MCF 10A (cell line): ENCODE data around the gene LHX2. TPM values are rescaled to one million over a fixed set of nuclear protein-coding genes. Genes with fewer than 3 reads are reported as not detected.

Experiments used
- BruUV-seq: library from RNA; stranded (reverse); fragments of 400-500 nt; replicated peaks from 2 replicates; lab custom pipeline; 2021; lab: Mats Ljungman, UMichigan
- CTCF ChIA-PET: fragments of 300-600 bp; sonication (Branson Sonifier 250); formaldehyde crosslinking; extraction: SDS; loops from one replicate; lab custom pipeline; 2021; ENCODE audit warnings: antibody characterized with exemption, inconsistent platforms; lab: Yijun Ruan, JAX
- POLR2A ChIA-PET: fragments of 300-600, 350-650 bp; sonication (Branson Sonifier 250); formaldehyde crosslinking; extraction: SDS; loops from one replicate; lab custom pipeline; 2020; ENCODE audit warnings: antibody characterized with exemption, inconsistent platforms; lab: Yijun Ruan, JAX
- DNase-seq: peaks from one replicate; pipeline ENCODE4 v3.0.0-alpha.2; 2018; ENCODE audit not compliant: unreplicated experiment
- H3K27ac Mint-ChIP-seq: one replicate; pipeline ENCODE4 v1.8.0; 2022; ENCODE audit warnings: mild to moderate bottlenecking, low read depth, mixed read lengths; ENCODE audit not compliant: unreplicated experiment
- H3K27me3 Mint-ChIP-seq: one replicate; pipeline ENCODE4 v1.8.0; 2022; ENCODE audit warnings: mixed read lengths; ENCODE audit not compliant: insufficient read depth, unreplicated experiment
- H3K36me3 Mint-ChIP-seq: one replicate; pipeline ENCODE4 v1.8.0; 2022; ENCODE audit warnings: mild to moderate bottlenecking, moderate library complexity, mixed read lengths; ENCODE audit not compliant: insufficient read depth, unreplicated experiment
- H3K4me1 Mint-ChIP-seq: one replicate; pipeline ENCODE4 v1.8.0; 2022; ENCODE audit warnings: mixed read lengths; ENCODE audit not compliant: insufficient read depth, unreplicated experiment
- H3K4me3 Mint-ChIP-seq: one replicate; pipeline ENCODE4 v1.8.0; 2022; ENCODE audit warnings: mild to moderate bottlenecking, moderate library complexity, mixed read lengths; ENCODE audit not compliant: unreplicated experiment
- H3K9me3 Mint-ChIP-seq: one replicate; pipeline ENCODE4 v1.8.0; 2022; ENCODE audit warnings: mixed read lengths; ENCODE audit not compliant: unreplicated experiment
- CTCF ChIP-seq: fragments of 200-600 bp; IDR thresholded peaks from one replicate; pipeline ENCODE4 v1.8.0; 2022; ENCODE audit warnings: antibody characterized with exemption, mild to moderate bottlenecking; ENCODE audit not compliant: unreplicated experiment
- intact Hi-C: fragments of 100-400 bp; cut with micrococcal nuclease; formaldehyde crosslinking; loops from 2 replicates; pipeline ENCODE4 v1.14.1; 2022
- total RNA-seq: library from RNA; stranded (reverse); gene quantifications from 2 replicates; pipeline ENCODE4 v1.2.3, GENCODE V29; 2022

The LHX2 gene
- total RNA-seq, 1 experiment from 2014 or later, result 0.63 TPM

GRCh38 chr9:124045830-124046177 lies 34.2 kb downstream of the LHX2 start:
- CTCF ChIA-PET, result no interaction called here
- BruUV-seq, result no TSS peak

GRCh38 chr9:124046189-124046588 lies 34.6 kb downstream of the LHX2 start:
- CTCF ChIA-PET, result no interaction called here
- no peaks in the 10 kb centered on the region for H3K36me3 Mint-ChIP-seq

More at GRCh38 chr9:124045830-124046177, 34.2 kb downstream of the LHX2 start:
- peaks cover 10% of the 10 kb centered on the region for H3K27me3 Mint-ChIP-seq
- no peak overlapping the region for H3K4me3 Mint-ChIP-seq
- no peaks in the 10 kb centered on the region for H3K36me3 Mint-ChIP-seq
- TF ChIP-seq CTCF, result no peak
- no peak overlapping the region for H3K27ac Mint-ChIP-seq
- POLR2A ChIA-PET, result interaction anchor here (0.8 kb wide), 1 partner anchor 831 kb away, joined by 4 read pairs; no protein-coding TSS in a partner anchor
- H3K4me1 Mint-ChIP-seq, result peaks cover 7% of the 10 kb centered on the region
- DNase-seq, result no peak
- intact Hi-C loops, result no loop called here
- no peaks in the 10 kb centered on the region for H3K9me3 Mint-ChIP-seq

GRCh38 chr9:124047251-124047672 lies 35.7 kb downstream of the LHX2 start:
- DNase-seq, result no peak
- no peaks in the 10 kb centered on the region for H3K9me3 Mint-ChIP-seq
- no peaks in the 10 kb centered on the region for H3K36me3 Mint-ChIP-seq
- no peak for TF ChIP-seq CTCF
- intact Hi-C loops, result no loop called here
- CTCF ChIA-PET, result no interaction called here
- no peak overlapping the region for H3K27ac Mint-ChIP-seq
- BruUV-seq, result no TSS peak
- POLR2A ChIA-PET, result no interaction called here
- no peaks in the 10 kb centered on the region for H3K27me3 Mint-ChIP-seq
- H3K4me1 Mint-ChIP-seq, result no peaks in the 10 kb centered on the region
- no peak overlapping the region for H3K4me3 Mint-ChIP-seq

More at GRCh38 chr9:124046189-124046588, 34.6 kb downstream of the LHX2 start:
- H3K4me1 Mint-ChIP-seq, result peaks cover 7% of the 10 kb centered on the region
- POLR2A ChIA-PET, result interaction anchor here (0.8 kb wide), 1 partner anchor 831 kb away, joined by 4 read pairs; no protein-coding TSS in a partner anchor
- H3K27me3 Mint-ChIP-seq, result peaks cover 9% of the 10 kb centered on the region
- H3K9me3 Mint-ChIP-seq, result no peaks in the 10 kb centered on the region
- no peak for TF ChIP-seq CTCF
- BruUV-seq, result no TSS peak
- intact Hi-C loops, result no loop called here
- no peak for DNase-seq
- no peak overlapping the region for H3K27ac Mint-ChIP-seq
- H3K4me3 Mint-ChIP-seq, result no peak overlapping the region

- Mint-ChIP-seq H3K4me3 (no peak overlapping the region), H3K9me3 (no peaks in the 10 kb centered on the region), H3K27me3 (no peaks in the 10 kb centered on the region), H3K36me3 (no peaks in the 10 kb centered on the region), H3K27ac (no peak overlapping the region), H3K4me1 (no peaks in the 10 kb centered on the region)
- CTCF ChIA-PET, result interaction anchor here (0.6 to 1.7 kb wide), 3 partner anchors 9 to 486 kb away, joined by 4 to 10 read pairs (median 5); no protein-coding TSS in a partner anchor
- POLR2A ChIA-PET, result no interaction called here
- BruUV-seq, result no TSS peak
- TF ChIP-seq CTCF, result no peak
- DNase-seq, result no peak
- intact Hi-C loops, result no loop called here
Observed at GRCh38 chr9:124050955-124051354, 39.4 kb downstream of the LHX2 start.
